PFSK-1 (cell line): Measurements from ENCODE around the gene ITPR3.

Experiments used
- POLR2AphosphoS5 ChIP-seq: IDR thresholded peaks from 2 replicates; pipeline ENCODE4 v1.6.1; 2012; ENCODE audit warnings: low read depth, mild to moderate bottlenecking, control low read depth, low read length, moderate library complexity
- REST ChIP-seq, 2 experiments: IDR thresholded peaks; 2 replicates each; pipeline versions ENCODE4 v1.6.1 to v1.8.0; 2011 to 2012; ENCODE audit warnings: low read depth in 2 of 2, low read length in 2 of 2, control low read depth in 1 of 2, inconsistent platforms in 1 of 2, mild to moderate bottlenecking in 1 of 2, moderate library complexity in 1 of 2; ENCODE audit not compliant: insufficient read depth in 1 of 2
- TAF1 ChIP-seq: IDR thresholded peaks from 2 replicates; pipeline ENCODE4 v1.6.1; 2012; ENCODE audit warnings: low read length, control low read depth, borderline replicate concordance; ENCODE audit not compliant: insufficient read depth

DNA sequence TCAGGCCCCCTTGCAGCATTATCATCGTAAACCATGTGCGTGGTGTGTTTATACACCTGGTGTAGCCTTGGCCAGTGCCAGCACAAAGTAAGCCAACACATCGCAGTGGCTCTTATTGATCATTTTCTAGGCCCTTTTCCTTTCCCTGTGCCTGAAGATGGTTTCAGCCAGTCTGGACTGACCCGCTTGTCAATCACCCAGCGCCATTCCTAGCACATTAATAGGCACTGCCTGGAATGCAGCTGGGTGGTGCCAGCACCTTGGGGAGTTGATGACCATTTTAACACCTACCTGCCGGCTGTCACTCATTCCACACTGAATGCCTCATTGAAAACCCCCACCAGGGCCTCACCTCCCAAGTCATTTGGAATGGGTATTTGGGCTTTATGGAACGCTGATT is 95.3 kb downstream of the ITPR3 start:
- no peak for TF ChIP-seq TAF1
- no peak for TF ChIP-seq REST (IDR thresholded peaks at IDR 0.05; ENCODE audit: insufficient read depth in 1 of 2, low read depth in 2 of 2, low read length in 2 of 2)
- TF ChIP-seq POLR2AphosphoS5: no peak
